Effector memory CD4-positive, alpha-beta T cell (primary cell): Measurements from ENCODE around the gene NMT2.

Experiments
- DNase-seq, 3 donors: peaks; one replicate each; pipeline ENCODE4 v3.0.0-alpha.2; 2020
- H3K27ac ChIP-seq: 2 replicates; pipeline ENCODE4 v1.7.0; 2013; ENCODE audit warnings: mild to moderate bottlenecking, low read length, moderate library complexity; ENCODE audit not compliant: insufficient read depth, poor library complexity, severe bottlenecking
- H3K27me3 ChIP-seq: replicated peaks from 2 replicates; pipeline ENCODE4 v1.7.0; 2013; ENCODE audit warnings: mild to moderate bottlenecking, low read length; ENCODE audit not compliant: insufficient read depth, control insufficient read depth, poor library complexity, severe bottlenecking
- H3K36me3 ChIP-seq: 2 replicates; pipeline ENCODE4 v1.7.0; 2013; ENCODE audit warnings: mild to moderate bottlenecking, low read length, moderate library complexity; ENCODE audit not compliant: control insufficient read depth, insufficient read depth
- H3K4me1 ChIP-seq: 2 replicates; pipeline ENCODE4 v1.7.0; 2013; ENCODE audit warnings: low read length, mild to moderate bottlenecking; ENCODE audit not compliant: control insufficient read depth, insufficient read depth, poor library complexity, severe bottlenecking
- H3K4me3 ChIP-seq: 2 replicates; pipeline ENCODE4 v1.7.0; 2013; ENCODE audit warnings: low read length, low read depth, mild to moderate bottlenecking; ENCODE audit not compliant: insufficient read depth, poor library complexity, severe bottlenecking
- H3K9me3 ChIP-seq: 2 replicates; pipeline ENCODE4 v1.7.0; 2013; ENCODE audit warnings: mild to moderate bottlenecking, low read length, moderate library complexity; ENCODE audit not compliant: control insufficient read depth

Gene NMT2

DNA sequence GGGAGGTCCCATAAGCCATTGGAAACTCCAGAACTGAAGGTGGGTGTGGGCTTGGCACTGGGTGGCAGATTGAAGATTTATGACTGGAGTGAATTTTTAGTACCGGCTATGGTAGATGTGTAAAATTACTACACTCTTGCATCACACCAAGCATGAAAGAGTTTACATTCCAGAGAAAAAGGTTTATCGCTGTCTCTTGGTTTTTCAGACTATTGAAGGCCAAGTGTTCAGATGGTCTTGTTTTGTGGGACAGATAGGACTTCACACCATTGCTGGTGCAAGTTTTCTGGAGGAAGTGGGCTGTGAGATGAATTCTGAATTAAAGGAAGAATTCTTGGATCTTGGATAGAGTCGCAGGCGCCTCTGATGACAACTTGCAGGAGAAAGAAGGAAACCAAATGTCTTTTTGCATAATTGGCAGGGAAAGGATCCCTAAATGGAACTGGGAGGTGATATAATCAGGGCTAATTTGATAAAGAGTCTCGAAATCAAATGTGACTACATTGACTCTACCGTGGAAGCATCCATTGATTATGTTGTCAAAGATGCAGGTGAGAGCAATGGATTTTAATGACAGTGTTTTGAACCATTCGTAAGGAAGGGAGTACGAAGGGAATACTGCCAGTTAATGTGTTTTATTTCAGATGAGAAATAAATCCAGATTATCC lies 14.2 kb upstream of the NMT2 start:
- H3K4me1 ChIP-seq, result peaks cover 5% of the 10 kb centered on the region
- no peaks in the 10 kb centered on the region for H3K36me3 ChIP-seq
- no peak overlapping the region for H3K27ac ChIP-seq
- no peaks in the 10 kb centered on the region for H3K9me3 ChIP-seq
- DNase-seq, result no peak
- no peaks in the 10 kb centered on the region for H3K27me3 ChIP-seq
- no peak overlapping the region for H3K4me3 ChIP-seq

DNA sequence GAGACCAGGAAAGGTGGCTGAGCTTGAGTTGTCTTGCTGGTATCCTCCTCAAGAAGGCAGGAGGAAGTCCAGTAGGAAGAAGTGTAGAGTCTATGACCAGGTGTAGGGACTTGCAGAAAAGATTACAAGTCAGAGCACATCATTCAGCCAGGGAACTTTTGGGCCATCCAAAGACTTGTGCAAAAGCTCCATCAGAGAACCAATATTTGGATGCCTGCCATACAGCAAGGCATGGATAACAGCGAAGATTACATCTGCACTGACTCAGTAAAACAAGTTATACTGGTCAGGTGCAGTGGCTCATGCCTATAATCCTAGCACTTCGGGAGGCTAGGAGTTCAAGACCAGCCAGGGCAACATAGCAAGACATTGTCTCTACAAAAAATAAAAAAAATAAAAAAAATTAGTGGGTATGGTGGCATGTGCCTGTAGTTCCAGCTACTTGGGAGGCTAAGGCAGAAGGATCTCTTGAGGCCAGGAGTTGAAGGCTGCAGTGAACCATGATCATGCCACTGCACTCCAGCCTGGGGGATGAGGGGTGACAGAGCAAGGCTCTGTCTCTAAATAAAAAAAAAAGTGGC lies 13.2 kb upstream of the NMT2 start:
- no peaks in the 10 kb centered on the region for H3K36me3 ChIP-seq
- DNase-seq, result no peak
- peaks cover 5% of the 10 kb centered on the region for H3K4me1 ChIP-seq
- no peak overlapping the region for H3K4me3 ChIP-seq
- no peaks in the 10 kb centered on the region for H3K9me3 ChIP-seq
- no peaks in the 10 kb centered on the region for H3K27me3 ChIP-seq
- H3K27ac ChIP-seq, result no peak overlapping the region

DNA sequence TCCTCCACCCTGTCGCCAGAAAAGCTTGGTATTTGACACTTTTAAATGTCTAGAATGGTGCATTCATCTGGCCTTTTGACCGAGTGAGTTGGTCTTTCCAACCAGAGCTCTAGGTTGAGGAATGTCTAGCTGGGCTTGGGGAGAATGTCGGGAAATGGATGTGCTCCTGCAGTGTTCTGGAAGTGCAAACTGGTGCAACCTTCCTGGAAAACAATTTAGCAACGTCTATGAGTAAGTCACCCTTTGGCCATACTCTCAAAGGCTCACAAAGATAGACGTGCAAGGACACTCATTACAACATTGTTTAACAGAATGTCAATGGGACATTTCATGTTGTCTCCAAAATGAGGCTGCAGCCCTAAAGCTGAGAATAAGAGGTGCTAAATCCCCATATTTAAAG lies 12.2 kb upstream of the NMT2 start:
- Histone ChIP-seq H3K27me3 (no peaks in the 10 kb centered on the region), H3K4me1 (peaks cover 2% of the 10 kb centered on the region), H3K9me3 (no peaks in the 10 kb centered on the region), H3K27ac (no peak overlapping the region), H3K4me3 (no peak overlapping the region), H3K36me3 (no peaks in the 10 kb centered on the region)
- no peak for DNase-seq

DNA sequence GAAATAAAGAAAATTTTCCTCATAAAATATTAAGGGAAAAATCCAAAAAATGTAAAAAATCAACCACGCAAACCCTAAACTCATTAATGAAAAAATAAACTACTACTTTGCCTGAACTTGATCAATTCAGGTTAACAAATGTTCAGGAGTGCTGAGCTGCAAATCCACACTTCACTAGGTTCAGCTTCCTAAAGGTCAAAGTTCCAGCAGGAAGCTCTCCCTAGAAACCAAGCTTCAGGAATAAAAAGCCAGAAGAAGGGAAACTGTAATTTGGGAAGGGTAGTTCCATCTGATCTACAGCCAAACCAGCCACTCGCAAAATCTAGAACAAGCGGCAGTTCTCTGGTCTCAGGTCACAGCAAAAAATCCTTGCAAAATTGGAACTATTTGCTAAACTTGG lies 7.8 kb upstream of the NMT2 start:
- no peak for DNase-seq
- Histone ChIP-seq H3K9me3 (no peaks in the 10 kb centered on the region), H3K36me3 (no peaks in the 10 kb centered on the region), H3K27ac (no peak overlapping the region), H3K4me3 (no peak overlapping the region), H3K27me3 (no peaks in the 10 kb centered on the region), H3K4me1 (peaks cover 5% of the 10 kb centered on the region)

DNA sequence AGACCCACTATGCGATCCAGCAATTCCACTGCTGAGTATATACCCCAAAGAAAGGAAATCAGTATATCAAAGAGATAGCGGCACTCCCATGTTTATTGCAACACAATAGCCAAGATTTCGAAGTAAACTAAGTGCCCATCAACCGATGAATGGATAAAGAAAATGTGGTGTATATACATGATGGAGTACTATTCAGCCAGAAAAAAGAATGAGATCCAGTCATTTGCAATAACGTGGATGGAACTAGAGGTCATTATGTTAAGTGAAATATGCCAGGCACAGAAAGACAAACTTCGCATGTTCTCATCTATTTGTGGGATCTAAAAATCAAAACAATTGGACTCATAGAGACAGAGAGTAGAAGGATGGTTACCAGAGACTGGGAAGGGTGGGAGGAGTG lies 7.1 kb upstream of the NMT2 start:
- H3K27me3 ChIP-seq, result no peaks in the 10 kb centered on the region
- H3K36me3 ChIP-seq, result no peaks in the 10 kb centered on the region
- H3K9me3 ChIP-seq, result no peaks in the 10 kb centered on the region
- no peak overlapping the region for H3K4me3 ChIP-seq
- no peak for DNase-seq
- H3K4me1 ChIP-seq, result peaks cover 12% of the 10 kb centered on the region
- no peak overlapping the region for H3K27ac ChIP-seq

DNA sequence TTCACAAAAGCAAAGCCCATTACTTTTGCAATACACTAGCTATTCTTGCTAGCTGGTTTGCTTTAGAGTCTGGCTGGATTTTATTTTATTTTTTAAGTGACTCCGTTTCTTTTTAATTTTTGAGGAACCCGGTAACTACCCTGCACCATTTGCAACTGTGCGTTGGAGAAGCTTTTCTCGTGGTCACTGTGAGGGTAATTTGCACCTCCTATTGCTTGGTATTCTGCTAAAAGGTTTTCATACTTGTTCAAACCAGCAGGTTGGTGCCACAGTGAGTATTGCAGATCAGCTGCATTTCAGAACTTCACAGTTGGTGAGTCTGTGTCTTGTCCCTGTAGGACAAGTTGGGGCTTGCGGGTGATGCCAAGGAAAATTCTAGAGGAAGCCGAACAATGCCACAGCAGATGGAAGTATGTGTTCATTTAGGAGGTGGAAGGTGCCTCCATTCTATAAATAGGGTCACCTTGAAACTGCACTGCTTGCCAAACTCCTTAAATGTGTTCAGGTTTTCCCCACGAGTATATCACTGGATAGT lies 3.9 kb upstream of the NMT2 start:
- Histone ChIP-seq H3K27me3 (no peaks in the 10 kb centered on the region), H3K9me3 (no peaks in the 10 kb centered on the region), H3K27ac (no peak overlapping the region), H3K36me3 (no peaks in the 10 kb centered on the region), H3K4me3 (no peak overlapping the region), H3K4me1 (peaks cover 29% of the 10 kb centered on the region)
- DNase-seq, result no peak

DNA sequence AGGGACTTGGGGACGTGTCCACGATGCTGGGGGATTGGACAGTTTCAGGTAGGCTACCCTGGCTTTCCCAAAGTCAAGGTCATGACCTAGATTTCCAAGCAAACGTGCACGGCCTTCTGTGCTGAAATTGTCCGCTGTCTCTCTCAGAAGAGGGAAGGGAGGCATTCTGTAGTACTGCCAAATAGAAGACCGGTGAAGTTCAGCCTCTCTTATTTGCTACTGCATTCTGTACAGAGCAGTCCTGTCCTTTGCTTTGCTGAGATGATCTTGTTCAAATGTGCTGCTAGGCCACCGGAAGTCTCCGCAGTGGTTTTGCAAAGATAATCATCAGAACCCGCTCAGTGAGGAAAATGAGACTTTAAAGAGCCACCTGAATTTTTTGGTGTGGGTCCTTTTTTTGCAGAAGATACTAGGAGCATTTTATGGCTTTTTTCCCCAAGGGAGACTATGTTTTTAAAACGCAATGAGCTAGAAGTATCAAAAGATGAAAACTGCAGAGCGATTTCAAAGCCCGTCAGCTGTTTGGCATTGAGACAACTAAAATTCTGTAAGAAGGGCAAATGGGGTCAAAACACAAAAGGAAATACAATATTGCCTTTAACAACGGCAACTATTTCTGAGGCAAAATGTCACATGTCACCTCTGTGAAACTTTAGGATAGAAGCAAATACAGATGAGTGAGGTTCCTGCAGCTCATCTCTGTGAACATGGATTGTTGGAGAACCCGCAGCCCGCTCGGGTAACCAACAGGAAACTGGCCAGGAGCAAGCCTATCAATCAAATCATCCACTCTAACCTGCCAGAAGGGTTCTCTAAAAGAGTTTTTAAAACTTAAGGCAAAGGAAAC lies 1.3 kb upstream of the NMT2 start:
- Histone ChIP-seq H3K4me3 (peak overlapping the region; percentile 56), H3K36me3 (no peaks in the 10 kb centered on the region), H3K27me3 (no peaks in the 10 kb centered on the region), H3K27ac (peak overlapping the region; percentile 65), H3K9me3 (no peaks in the 10 kb centered on the region), H3K4me1 (peaks cover 34% of the 10 kb centered on the region)
- peak; percentile 39 to 63 (median 52) for DNase-seq

DNA sequence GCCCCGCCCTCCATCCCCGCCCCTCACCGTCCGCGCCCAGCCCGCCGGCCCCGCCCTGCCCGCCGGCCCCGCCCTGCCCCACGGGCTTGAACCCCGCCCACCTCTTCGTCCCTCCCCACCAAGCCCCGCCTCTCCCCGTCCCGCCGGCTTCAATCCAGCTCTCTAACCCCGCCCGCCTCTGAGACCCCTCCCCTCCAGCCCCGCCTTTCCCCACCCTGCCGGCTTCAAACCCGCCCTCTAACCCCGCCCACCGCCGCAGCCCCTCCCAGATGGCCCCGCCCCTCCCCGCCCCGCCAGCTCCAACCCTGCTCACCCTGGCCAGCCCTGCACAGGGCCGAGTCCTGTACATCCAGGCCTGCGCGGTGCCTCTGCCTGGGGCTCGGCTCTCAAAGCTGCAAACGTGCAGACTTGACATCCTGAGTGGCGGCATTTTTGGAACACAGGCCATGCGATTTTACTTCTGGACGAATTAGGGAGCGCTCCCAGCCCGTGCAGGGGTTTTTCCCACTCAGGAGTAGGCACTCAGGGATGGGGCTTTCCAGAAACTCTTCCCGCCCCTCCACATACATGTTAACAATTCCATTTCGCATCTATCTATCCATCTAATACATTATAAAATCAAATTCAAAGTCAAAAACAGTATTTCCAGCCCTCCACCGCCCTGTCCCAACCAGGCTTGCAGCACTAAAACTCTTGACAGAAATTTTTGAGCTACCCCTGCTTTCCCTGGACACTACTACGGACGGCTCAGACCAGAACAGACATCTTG lies 477 bp upstream of the NMT2 start:
- Histone ChIP-seq H3K4me3 (peak overlapping the region; percentile 56), H3K9me3 (no peaks in the 10 kb centered on the region), H3K4me1 (peaks cover 34% of the 10 kb centered on the region), H3K27ac (peak overlapping the region; percentile 65), H3K36me3 (no peaks in the 10 kb centered on the region), H3K27me3 (no peaks in the 10 kb centered on the region)
- peak; percentile 92 to 98 (median 95) for DNase-seq

DNA sequence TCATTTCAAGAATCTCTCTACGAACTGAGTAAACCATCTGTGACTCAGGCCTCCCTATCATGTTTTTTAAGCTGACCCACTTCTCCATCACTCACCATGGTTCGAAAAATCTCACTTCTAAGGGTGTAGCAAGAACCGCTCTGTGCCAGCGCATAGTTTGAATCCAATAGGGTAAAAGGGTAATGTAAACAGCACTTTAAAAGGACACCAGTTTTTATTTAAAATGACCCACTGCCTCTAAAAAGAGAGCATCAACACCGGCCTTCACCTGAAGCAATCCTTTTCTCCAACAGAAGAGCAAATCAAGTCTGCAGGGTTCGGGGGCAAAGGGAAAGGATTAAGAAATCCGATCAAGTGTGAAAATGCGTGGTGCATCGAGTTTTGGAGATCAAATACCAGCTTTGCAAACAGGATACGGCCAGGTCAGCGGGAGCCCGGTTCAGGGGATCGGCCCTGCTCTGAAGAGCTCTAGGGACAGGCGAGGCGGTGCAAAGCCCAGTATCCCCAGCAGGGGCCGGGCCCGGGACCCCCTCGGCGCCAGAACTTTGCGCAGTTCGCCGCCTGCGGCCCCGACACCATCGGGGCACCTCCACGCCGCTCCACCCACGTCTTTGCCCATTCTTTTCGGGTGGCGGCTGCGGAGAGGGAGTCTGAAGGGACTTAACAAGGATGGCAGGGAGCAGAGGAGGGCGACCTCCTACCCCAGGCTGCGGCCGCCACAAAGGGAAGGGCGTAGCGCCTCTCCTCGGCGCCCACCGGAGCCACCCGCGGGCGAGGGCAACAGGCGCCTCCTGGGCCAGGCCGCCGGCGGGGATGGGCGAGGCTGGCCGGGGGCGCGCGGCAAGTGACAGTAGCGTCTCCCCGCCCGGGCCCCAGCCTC lies 842 bp downstream of the NMT2 start:
- Histone ChIP-seq H3K4me3 (peak overlapping the region; percentile 91), H3K9me3 (no peaks in the 10 kb centered on the region), H3K36me3 (no peaks in the 10 kb centered on the region), H3K4me1 (peaks cover 34% of the 10 kb centered on the region), H3K27ac (peak overlapping the region; percentile 70), H3K27me3 (no peaks in the 10 kb centered on the region)
- peak; percentile 15 to 29 (median 18) for DNase-seq
